IPS-18a (cell line): ENCODE data around the gene HSD3B1.
"Not testable (repeated sequence)": the region's sequence is repeated elsewhere in the genome, so short reads cannot be mapped to it uniquely, and the experiment has no call there.

Experiments used
- H3K27ac ChIP-seq: one replicate; pipeline ENCODE4 v1.5.1; 2013; ENCODE audit warnings: low read length
- H3K27me3 ChIP-seq: one replicate; pipeline ENCODE4 v1.6.1; 2013; ENCODE audit warnings: mild to moderate bottlenecking, low read length; ENCODE audit not compliant: control insufficient read depth, insufficient read depth
- H3K36me3 ChIP-seq: one replicate; pipeline ENCODE4 v1.6.1; 2013; ENCODE audit warnings: low read depth, low read length; ENCODE audit not compliant: control insufficient read depth
- H3K4me1 ChIP-seq: one replicate; pipeline ENCODE4 v1.6.1; 2013; ENCODE audit warnings: low read depth, low read length; ENCODE audit not compliant: control insufficient read depth
- H3K4me3 ChIP-seq: one replicate; pipeline ENCODE4 v1.5.1; 2013; ENCODE audit warnings: low read length
- H3K9ac ChIP-seq: one replicate; pipeline ENCODE4 v1.6.1; 2013; ENCODE audit warnings: mild to moderate bottlenecking, low read length, moderate library complexity
- H3K9me3 ChIP-seq: one replicate; pipeline ENCODE4 v1.6.1; 2013; ENCODE audit warnings: low read depth, low read length; ENCODE audit not compliant: control insufficient read depth

HSD3B1 gene

DNA sequence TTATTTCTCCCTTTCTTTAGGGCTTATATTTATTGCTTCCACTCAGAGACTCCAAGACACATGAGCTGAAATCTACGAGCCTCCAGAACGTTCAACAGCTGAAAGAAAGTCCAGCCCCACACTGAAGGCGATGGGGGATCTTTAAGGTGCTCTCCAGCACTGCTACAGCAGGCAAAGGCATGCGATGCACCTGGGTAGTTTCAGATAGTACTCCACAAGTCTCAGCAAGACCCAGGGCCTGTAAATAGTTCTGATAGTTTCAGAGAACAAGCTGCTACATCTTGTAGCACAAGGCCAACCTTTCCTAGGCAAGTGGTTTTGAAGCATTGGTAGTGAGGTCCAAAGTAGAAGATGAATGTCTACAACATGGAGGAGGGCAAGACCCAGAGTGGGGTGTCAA is 2.2 kb upstream of the HSD3B1 start:
- Histone ChIP-seq H3K27me3 (no peaks in the 10 kb centered on the region), H3K27ac (no peak overlapping the region), H3K4me3 (no peak overlapping the region), H3K9ac (no peak overlapping the region), H3K4me1 (no peaks in the 10 kb centered on the region), H3K9me3 (no peaks in the 10 kb centered on the region), H3K36me3 (no peaks in the 10 kb centered on the region)

DNA sequence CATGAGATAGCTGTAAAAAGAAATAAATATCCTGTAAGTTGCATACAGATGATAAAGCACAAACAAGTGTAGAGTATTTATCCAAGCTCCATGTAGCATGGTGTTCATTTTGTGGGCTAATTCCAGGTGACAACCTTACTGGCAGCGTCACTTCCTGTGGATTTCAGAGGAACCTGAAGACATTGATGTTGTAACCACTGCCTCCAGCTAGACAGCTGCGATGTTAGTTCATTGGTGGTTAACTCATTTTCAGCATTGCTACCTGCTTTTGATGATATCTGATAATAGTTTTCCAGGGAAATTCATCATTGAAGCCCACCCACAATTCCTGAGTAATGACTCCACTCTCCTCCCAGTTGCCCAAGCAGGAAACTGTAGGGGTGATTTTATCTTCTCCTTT is 3.0 kb downstream of the HSD3B1 start:
- Histone ChIP-seq H3K27me3 (no peaks in the 10 kb centered on the region), H3K36me3 (no peaks in the 10 kb centered on the region), H3K9me3 (no peaks in the 10 kb centered on the region), H3K9ac (no peak overlapping the region), H3K4me1 (no peaks in the 10 kb centered on the region), H3K27ac (no peak overlapping the region), H3K4me3 (no peak overlapping the region)

DNA sequence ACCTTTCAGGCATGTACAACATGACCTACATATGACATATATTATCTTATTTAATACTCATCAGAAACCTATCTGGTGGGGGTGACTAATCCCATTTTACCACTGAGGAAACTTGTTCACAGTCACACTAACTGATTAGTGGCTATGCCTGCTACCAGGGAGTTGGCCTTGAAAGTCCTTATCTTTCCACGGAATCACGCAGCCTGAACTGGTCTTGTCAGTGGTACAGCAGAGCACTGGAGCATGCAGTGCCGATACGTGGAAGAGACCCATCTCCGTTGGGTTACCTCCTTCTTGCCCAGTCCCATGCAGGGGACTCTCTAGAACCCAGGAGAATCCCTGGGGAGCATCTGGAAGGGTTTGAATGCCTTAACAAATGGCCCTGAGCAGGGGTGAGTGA is 8.2 kb downstream of the HSD3B1 start:
- H3K4me1 ChIP-seq: no peaks in the 10 kb centered on the region
- H3K9ac ChIP-seq: no peak overlapping the region
- no peak overlapping the region for H3K4me3 ChIP-seq
- no peaks in the 10 kb centered on the region for H3K36me3 ChIP-seq
- H3K27ac ChIP-seq: no peak overlapping the region
- no peaks in the 10 kb centered on the region for H3K27me3 ChIP-seq
- no peaks in the 10 kb centered on the region for H3K9me3 ChIP-seq

DNA sequence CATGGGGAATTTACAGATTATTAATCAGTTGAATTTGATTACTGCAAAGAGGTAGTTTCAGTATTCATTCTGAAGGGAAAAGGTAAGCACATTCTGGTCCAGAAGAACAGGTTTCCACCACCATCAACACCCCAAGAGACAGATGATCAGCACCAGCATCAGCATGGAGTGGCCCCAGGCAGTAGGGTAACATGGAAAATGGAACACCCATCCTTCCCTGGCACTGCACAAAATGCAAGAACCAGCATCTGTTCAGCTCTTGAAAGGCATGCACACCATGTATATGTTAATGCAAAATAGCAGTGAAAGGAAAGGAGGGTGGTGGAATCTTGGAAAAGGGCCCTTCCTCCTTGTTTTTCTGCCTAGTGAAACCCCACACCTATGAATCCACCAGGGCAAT is 9.2 kb downstream of the HSD3B1 start:
- Histone ChIP-seq H3K27ac (no peak overlapping the region), H3K36me3 (no peaks in the 10 kb centered on the region), H3K4me1 (no peaks in the 10 kb centered on the region), H3K9ac (no peak overlapping the region), H3K27me3 (no peaks in the 10 kb centered on the region), H3K9me3 (no peaks in the 10 kb centered on the region), H3K4me3 (no peak overlapping the region)

DNA sequence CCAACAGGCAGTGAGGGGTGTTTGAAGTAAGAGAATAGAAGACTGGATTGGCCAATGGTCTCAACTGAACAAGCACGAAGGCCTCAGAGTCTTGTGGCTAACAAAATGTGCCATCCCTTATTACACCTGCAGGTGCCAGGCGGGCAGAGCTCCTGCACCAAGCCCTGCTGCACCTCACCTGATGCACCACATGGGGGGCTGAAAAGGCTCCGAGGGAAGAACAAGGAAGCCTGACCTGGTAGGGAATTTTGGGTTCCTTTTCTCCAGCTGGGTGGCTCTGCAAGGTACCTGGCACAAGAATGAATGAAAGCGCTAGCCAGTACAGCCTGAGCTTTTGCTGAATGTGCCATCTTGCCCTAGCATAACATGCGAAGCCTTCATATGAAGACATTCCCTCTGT is 9.7 kb downstream of the HSD3B1 start:
- H3K4me1 ChIP-seq: no peaks in the 10 kb centered on the region
- H3K36me3 ChIP-seq: no peaks in the 10 kb centered on the region
- H3K9ac ChIP-seq: no peak overlapping the region
- no peak overlapping the region for H3K4me3 ChIP-seq
- H3K27me3 ChIP-seq: no peaks in the 10 kb centered on the region
- H3K27ac ChIP-seq: no peak overlapping the region
- H3K9me3 ChIP-seq: no peaks in the 10 kb centered on the region

- not testable (repeated sequence) for H3K27ac ChIP-seq, H3K9ac ChIP-seq, H3K9me3 ChIP-seq, H3K27me3 ChIP-seq, H3K4me3 ChIP-seq, H3K4me1 ChIP-seq, H3K36me3 ChIP-seq
Measured at GRCh38 chr1:119517667-119518066, 10.7 kb downstream of the HSD3B1 start.

- no peaks in the 10 kb centered on the region for H3K27me3 ChIP-seq
- no peak overlapping the region for H3K9ac ChIP-seq
- no peak overlapping the region for H3K27ac ChIP-seq
- no peaks in the 10 kb centered on the region for H3K36me3 ChIP-seq
- no peaks in the 10 kb centered on the region for H3K4me1 ChIP-seq
- no peak overlapping the region for H3K4me3 ChIP-seq
- H3K9me3 ChIP-seq: no peaks in the 10 kb centered on the region
Measured at GRCh38 chr1:119531606-119532323, 24.8 kb downstream of the HSD3B1 start.

- H3K27me3 ChIP-seq: no peaks in the 10 kb centered on the region
- no peaks in the 10 kb centered on the region for H3K9me3 ChIP-seq
- no peak overlapping the region for H3K9ac ChIP-seq
- no peaks in the 10 kb centered on the region for H3K4me1 ChIP-seq
- H3K36me3 ChIP-seq: no peaks in the 10 kb centered on the region
- H3K27ac ChIP-seq: no peak overlapping the region
- H3K4me3 ChIP-seq: no peak overlapping the region
Measured at GRCh38 chr1:119532324-119532910, 25.4 kb downstream of the HSD3B1 start.

GRCh38 chr1:119535381-119535780 is 28.4 kb downstream of the HSD3B1 start:
- H3K36me3 ChIP-seq: no peaks in the 10 kb centered on the region
- no peaks in the 10 kb centered on the region for H3K4me1 ChIP-seq

DNA sequence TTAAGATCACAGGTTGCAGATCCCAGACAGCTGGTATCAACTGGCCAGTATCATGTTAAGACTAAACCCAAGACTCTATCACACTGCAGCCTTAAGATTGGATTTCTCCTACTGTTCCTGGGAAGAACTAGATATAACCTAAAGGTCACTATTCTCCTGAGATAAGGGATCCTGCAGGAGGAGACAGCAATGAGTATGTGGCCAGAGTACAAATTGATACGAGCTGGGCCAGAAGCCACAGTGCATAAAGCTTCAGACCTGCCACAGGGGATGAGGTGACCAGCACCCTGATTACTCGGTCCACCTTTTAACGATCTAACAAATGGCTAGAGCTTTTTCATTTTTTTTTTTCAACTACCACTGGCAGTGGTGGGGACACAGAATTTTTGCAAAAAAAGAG is 31.0 kb downstream of the HSD3B1 start:
- Histone ChIP-seq H3K9ac (no peak overlapping the region), H3K9me3 (no peaks in the 10 kb centered on the region), H3K27me3 (no peaks in the 10 kb centered on the region), H3K36me3 (no peaks in the 10 kb centered on the region), H3K4me3 (no peak overlapping the region), H3K27ac (no peak overlapping the region), H3K4me1 (no peaks in the 10 kb centered on the region)

More at GRCh38 chr1:119535381-119535780, 28.4 kb downstream of the HSD3B1 start:
- H3K9ac ChIP-seq: no peak overlapping the region
- no peaks in the 10 kb centered on the region for H3K27me3 ChIP-seq
- H3K9me3 ChIP-seq: no peaks in the 10 kb centered on the region
- H3K27ac ChIP-seq: no peak overlapping the region
- H3K4me3 ChIP-seq: no peak overlapping the region

GRCh38 chr1:119539636-119540035 is 32.6 kb downstream of the HSD3B1 start:
- H3K27me3 ChIP-seq: no peaks in the 10 kb centered on the region
- H3K4me3 ChIP-seq: no peak overlapping the region
- no peak overlapping the region for H3K27ac ChIP-seq
- no peak overlapping the region for H3K9ac ChIP-seq
- no peaks in the 10 kb centered on the region for H3K4me1 ChIP-seq
- H3K9me3 ChIP-seq: no peaks in the 10 kb centered on the region
- no peaks in the 10 kb centered on the region for H3K36me3 ChIP-seq

GRCh38 chr1:119541389-119541788 is 34.4 kb downstream of the HSD3B1 start:
- no peak overlapping the region for H3K9ac ChIP-seq
- no peak overlapping the region for H3K27ac ChIP-seq
- no peaks in the 10 kb centered on the region for H3K36me3 ChIP-seq
- H3K9me3 ChIP-seq: no peaks in the 10 kb centered on the region
- H3K27me3 ChIP-seq: no peaks in the 10 kb centered on the region
- H3K4me1 ChIP-seq: no peaks in the 10 kb centered on the region
- H3K4me3 ChIP-seq: no peak overlapping the region
